K562 (cell line): Measurements from ENCODE around the gene TTLL9. TPM values are rescaled to one million over a fixed set of nuclear protein-coding genes. Genes with fewer than 3 reads are reported as not detected.

Experiments used
- ATAC-seq: fragments of 200-7000 bp; cut with Tn5 transposase; 3 replicates; pipeline ENCODE4 v1.9.1; 2020; ENCODE audit warnings: moderate library complexity
- BruUV-seq: library from RNA; stranded (reverse); fragments of 400-500 nt; replicated peaks from 2 replicates; lab custom pipeline; 2021; lab: Mats Ljungman, UMichigan
- CTCF ChIA-PET: fragments of 300-600 bp; formaldehyde crosslinking; extraction: SDS; loops from one replicate; lab custom pipeline; 2021; ENCODE audit warnings: low intra/inter-chr PET ratio; lab: Yijun Ruan, JAX
- POLR2A ChIA-PET: fragments of 300-600, 350-650 bp; sonication (Branson Sonifier 250); formaldehyde crosslinking; extraction: SDS; loops from one replicate; lab custom pipeline; 2021; ENCODE audit warnings: antibody characterized with exemption, inconsistent platforms; lab: Yijun Ruan, JAX
- DNase-seq, 4 experiments: peaks; one replicate each; pipeline versions ENCODE4 v3.0.0 to v3.0.0-alpha.2; 2011 to 2018; ENCODE audit warnings: low spot score in 3 of 4, mixed read lengths in 3 of 4; ENCODE audit errors: extremely low read depth in 1 of 4
- FAIRE-seq: peaks from 2 replicates; lab custom pipeline; 2011; peaks lifted over from hg19 to GRCh38; lab: Jason Lieb, UNC
- H2AFZ ChIP-seq: 2 replicates; pipeline ENCODE4 v1.6.0; 2011; ENCODE audit warnings: low read depth, low read length, control low read depth, inconsistent platforms
- H3K27ac ChIP-seq: fragments of 200-600 bp; 3 replicates; pipeline ENCODE4 v1.8.0; 2011; ENCODE audit warnings: low read depth, mild to moderate bottlenecking, control low read depth, inconsistent platforms, low read length, moderate library complexity, mixed read lengths; ENCODE audit errors: extremely low read depth
- H3K27me3 ChIP-seq, 2 experiments: fragments of 300-600 bp in 1 of 2; 2 replicates in 1 of 2; 3 replicates in 1 of 2; pipeline versions ENCODE4 v1.6.0 to v1.8.0; 2011; ENCODE audit warnings: inconsistent platforms in 2 of 2, low read length in 2 of 2, mild to moderate bottlenecking in 1 of 2, mixed read lengths in 1 of 2, moderate library complexity in 1 of 2; ENCODE audit not compliant: control insufficient read depth in 2 of 2, insufficient read depth in 2 of 2
- H3K36me3 ChIP-seq: fragments of 300-600 bp; 3 replicates; pipeline ENCODE4 v1.8.0; 2011; ENCODE audit warnings: mild to moderate bottlenecking, low read length, inconsistent platforms; ENCODE audit not compliant: control insufficient read depth, insufficient read depth
- H3K4me1 ChIP-seq, 2 experiments: fragments of 200-600 bp in 1 of 2; replicated peaks in 1 of 2; 2 replicates in 1 of 2; 3 replicates in 1 of 2; pipeline versions ENCODE4 v1.5.1 to v1.8.0; 2011; ENCODE audit warnings: inconsistent platforms in 2 of 2, low read length in 2 of 2, mild to moderate bottlenecking in 1 of 2, mixed read lengths in 1 of 2, moderate library complexity in 1 of 2; ENCODE audit not compliant: control insufficient read depth in 2 of 2, insufficient read depth in 2 of 2
- H3K4me2 ChIP-seq: 2 replicates; pipeline ENCODE4 v1.6.1; 2011; ENCODE audit warnings: low read length, control low read depth, inconsistent platforms, mixed read lengths; ENCODE audit not compliant: insufficient read depth
- H3K4me3 ChIP-seq: fragments of 200-600 bp; sonication (generic), shearing (Covaris generic); 2 replicates; pipeline ENCODE4 v1.5.1; 2016; ENCODE audit warnings: control low read depth, inconsistent platforms
- H3K79me2 ChIP-seq: fragments of 200-600 bp; 3 replicates; pipeline ENCODE4 v1.8.0; 2011; ENCODE audit warnings: low read length, inconsistent platforms; ENCODE audit not compliant: control insufficient read depth, insufficient read depth
- H3K9ac ChIP-seq, 2 experiments: 2 replicates each; pipeline versions ENCODE4 v1.6.0 to v1.6.1; 2011; ENCODE audit warnings: low read depth in 2 of 2, low read length in 2 of 2, control low read depth in 1 of 2, inconsistent platforms in 1 of 2, mild to moderate bottlenecking in 1 of 2, mixed read lengths in 1 of 2; ENCODE audit not compliant: insufficient read depth in 1 of 2
- H3K9me1 ChIP-seq: one replicate; pipeline ENCODE4 v1.6.0; 2011; ENCODE audit warnings: inconsistent platforms, mild to moderate bottlenecking, low read length, moderate library complexity; ENCODE audit not compliant: control insufficient read depth, insufficient read depth
- H3K9me3 ChIP-seq: replicated peaks from 2 replicates; pipeline ENCODE4 v1.5.1; 2011; ENCODE audit warnings: low read depth, low read length, inconsistent platforms; ENCODE audit not compliant: control insufficient read depth, insufficient read depth
- H4K20me1 ChIP-seq: replicated peaks from 2 replicates; pipeline ENCODE4 v1.6.1; 2011; ENCODE audit warnings: low read length, inconsistent platforms, mixed read lengths; ENCODE audit not compliant: control insufficient read depth, insufficient read depth
- MITF ChIP-seq: IDR thresholded peaks from 2 replicates; pipeline ENCODE4 v1.6.1; 2014; ENCODE audit warnings: antibody characterized with exemption
- TFAP4 ChIP-seq: sonication (generic); formaldehyde crosslinking; IDR thresholded peaks from 2 replicates; pipeline ENCODE4 v1.8.0; 2022; ENCODE audit warnings: missing genetic modification reagents, mild to moderate bottlenecking, moderate library complexity, borderline replicate concordance
- WHSC1 ChIP-seq: IDR thresholded peaks from one replicate; pipeline ENCODE4 v1.6.1; 2012; ENCODE audit warnings: low read length, control low read depth, inconsistent platforms
- ZNF740 ChIP-seq, 3 experiments: fragments of 200-800 bp in 1 of 3; sonication (Bioruptor generic) in 1 of 3; sonication (generic) in 1 of 3; formaldehyde crosslinking in 1 of 3; IDR thresholded peaks; 2 replicates each; pipeline versions ENCODE4 v1.6.1 to v1.8.0; 2016 to 2022; ENCODE audit warnings: mild to moderate bottlenecking in 2 of 3, missing compliant biosample characterization in 2 of 3, missing genetic modification characterization in 2 of 3, missing genetic modification reagents in 1 of 3
- WGBS: fragments of 100-300 bp; shearing (Covaris generic); methylation state at CpG from one replicate; pipeline ENCODE4 v1.1.6; 2016; ENCODE audit warnings: low coverage, mixed read lengths; ENCODE audit not compliant: insufficient coverage; ENCODE audit errors: missing lambda C conversion rate; 5-methylcytosine and 5-hydroxymethylcytosine counted together
- in situ Hi-C: fragments of 300-500 bp; cut with MboI; formaldehyde crosslinking; loops from 4 replicates; pipeline ENCODE4 v1.15.0; 2018; ENCODE audit warnings: inconsistent platforms, mixed read lengths
- intact Hi-C: fragments of 100-400 bp; cut with micrococcal nuclease; formaldehyde crosslinking; loops from 2 replicates; pipeline ENCODE4 v1.14.2; 2022
- polyA plus RNA-seq, 8 experiments: library from polyadenylated mRNA; depleted of rRNA in 4 of 8; stranded (reverse) in 5 of 8; unstranded in 3 of 8; fragments of >200 nt; fragmentation: Nextera tagmentation in 2 of 8; fragmentation: Illumina TruSeq in 1 of 8; extraction: Ambion mirVana in 2 of 8; extraction: Trizol in 1 of 8; gene quantifications; 2 replicates each; pipeline versions ENCODE4 v1.2.1 to v1.2.3, GENCODE V29; 2011 to 2014; ENCODE audit warnings: inconsistent platforms in 1 of 8, missing spikeins in 1 of 8
- total RNA-seq, 7 experiments: library from RNA; depleted of rRNA in 6 of 7; stranded (reverse); fragments of >200 nt in 6 of 7; fragmentation: Illumina TruSeq in 2 of 7; extraction: Trizol in 2 of 7; gene quantifications; 2 replicates each; pipeline versions ENCODE4 v1.2.1 to v1.2.3, GENCODE V29; 2011 to 2021; ENCODE audit warnings: low replicate concordance in 1 of 7

TTLL9 gene
- total and polyA plus RNA-seq, 9 of the 15 experiments (the other 6 are each of a cell fraction or from before 2014, with no cell fraction given), result 0.06 to 0.07 TPM; not detected in 7

- H3K4me3 ChIP-seq, result no peak overlapping the region
- H3K9me1 ChIP-seq, result no peaks in the 10 kb centered on the region
- BruUV-seq, result no TSS peak
- FAIRE-seq, result no peak
- no peak overlapping the region for H3K27ac ChIP-seq
- ATAC-seq, result no peak
- H3K27me3 ChIP-seq, result peaks cover 11 to 16% of the 10 kb centered on the region in 2 experiments; a peak in 3 of 5 replicates
- no peaks in the 10 kb centered on the region for H3K36me3 ChIP-seq
- no peak for DNase-seq
- H3K9ac ChIP-seq, result 0 out of 4 replicates have a peak overlapping the region, but pooled peaks of 1 of the 2 experiments have one; percentile 21
- TF ChIP-seq MITF, result no peak
- no peak for TF ChIP-seq TFAP4 (CRISPR knock-in tag)
- TF ChIP-seq WHSC1, result no peak
- TF ChIP-seq ZNF740 (CRISPR knock-in tag; IDR thresholded peaks at IDR 0.05), result no peak
- no peak for TF ChIP-seq ZNF740 (tag; IDR thresholded peaks at IDR 0.05)
- peaks cover 7% of the 10 kb centered on the region; the same call in 1 of the 2 replicates for H4K20me1 ChIP-seq
- no peak overlapping the region for H3K4me2 ChIP-seq
- no peak overlapping the region for H2AFZ ChIP-seq
- no peaks in the 10 kb centered on the region for H3K9me3 ChIP-seq
- ChIA-PET POLR2A (interaction anchor here (0.5 to 0.6 kb wide), 3 partner anchors 17 to 248 kb away, joined by 3 to 5 read pairs (median 3); no protein-coding TSS in a partner anchor), CTCF (no interaction called here)
- H3K79me2 ChIP-seq, result no peaks in the 10 kb centered on the region
- 25% methylated on average over 14 of the region's 14 CpGs for WGBS
- peaks cover 0 to 10% of the 10 kb centered on the region in 2 experiments; a peak in 3 of 5 replicates for H3K4me1 ChIP-seq
- intact Hi-C loops (loop anchor here (10.0 kb wide), 2 partner anchors 210 to 830 kb away; no protein-coding TSS in a partner anchor), in situ Hi-C loops (loop anchor here (25.0 kb wide), 1 partner anchor 838 kb away; the partner anchor contains the start of gene C20orf203)
Measured at GRCh38 chr20:31824554-31825313, 45.7 kb upstream of the TTLL9 start.
